Upper lobe of right lung (tissue), 1 donor: ENCODE measurements around the gene AFDN. TPM values are rescaled to one million over a fixed set of nuclear protein-coding genes. Genes with fewer than 3 reads are reported as not detected.

ENCODE experiments used
- ATAC-seq: fragments of 200-7000 bp; cut with Tn5 transposase; one replicate; pipeline ENCODE4 v1.9.1; 2020; ENCODE audit warnings: mild to moderate bottlenecking, moderate library complexity
- DNase-seq: peaks from one replicate; pipeline ENCODE4 v3.0.0-alpha.2; 2020
- H3K27ac ChIP-seq: fragments of 200-600 bp; one replicate; pipeline ENCODE4 v1.8.0; 2022
- H3K27me3 ChIP-seq: fragments of 200-600 bp; one replicate; pipeline ENCODE4 v1.8.0; 2022; ENCODE audit warnings: mild to moderate bottlenecking
- H3K36me3 ChIP-seq: fragments of 200-600 bp; one replicate; pipeline ENCODE4 v1.8.0; 2022
- H3K4me1 ChIP-seq: fragments of 200-600 bp; one replicate; pipeline ENCODE4 v1.8.0; 2022
- H3K4me3 ChIP-seq: fragments of 200-600 bp; one replicate; pipeline ENCODE4 v1.8.0; 2022; ENCODE audit warnings: mild to moderate bottlenecking
- H3K9me3 ChIP-seq: fragments of 200-600 bp; one replicate; pipeline ENCODE4 v1.8.0; 2022
- intact Hi-C: fragments of 100-400 bp; cut with DNase I; formaldehyde crosslinking; loops from one replicate; pipeline ENCODE4 v1.11.0; 2022
- total RNA-seq: library from RNA; stranded (reverse); fragmentation: NEBNext Ultra II Directional; extraction: Animal tissue kit (Norgen Biotek cat#: 25700); gene quantifications from one replicate; pipeline ENCODE4 v1.2.1, GENCODE V29; 2021
- TF ChIP-seq, protein P1 (sequence below): fragments of 200-600 bp; IDR thresholded peaks from one replicate; pipeline ENCODE4 v1.8.0; 2022; ENCODE audit warnings: antibody characterized with exemption
- donor health status: DM: no; HTN: yes; CAD: no; lungs with severe emphysema.

The AFDN gene
- total RNA-seq, 1 donor from 2014 or later: 179 TPM

DNA sequence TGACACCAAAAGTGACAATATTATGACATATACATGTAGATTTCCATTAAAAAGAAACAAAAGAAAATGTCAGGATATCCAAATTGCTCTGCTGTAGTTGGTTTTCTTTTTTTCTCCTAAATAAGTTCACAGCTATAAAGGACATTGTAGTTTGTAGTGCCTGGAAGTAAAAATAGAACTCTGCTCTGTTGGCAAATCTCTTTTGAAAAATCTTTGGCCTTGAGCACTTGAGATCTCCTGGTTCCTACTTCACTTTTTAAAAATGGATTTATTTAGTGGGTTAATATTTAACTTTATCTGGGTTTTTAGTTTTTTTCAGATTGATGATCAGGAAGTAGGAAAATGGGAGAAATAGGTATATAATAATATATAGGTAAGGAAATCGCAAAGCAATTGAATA is 52.9 kb downstream of the AFDN start:
- Histone ChIP-seq H3K9me3 (no peaks in the 10 kb centered on the region), H3K4me1 (no peaks in the 10 kb centered on the region), H3K36me3 (peaks cover 47% of the 10 kb centered on the region), H3K4me3 (no peak overlapping the region), H3K27me3 (no peaks in the 10 kb centered on the region), H3K27ac (no peak overlapping the region)
- TF ChIP-seq, protein P1, sequence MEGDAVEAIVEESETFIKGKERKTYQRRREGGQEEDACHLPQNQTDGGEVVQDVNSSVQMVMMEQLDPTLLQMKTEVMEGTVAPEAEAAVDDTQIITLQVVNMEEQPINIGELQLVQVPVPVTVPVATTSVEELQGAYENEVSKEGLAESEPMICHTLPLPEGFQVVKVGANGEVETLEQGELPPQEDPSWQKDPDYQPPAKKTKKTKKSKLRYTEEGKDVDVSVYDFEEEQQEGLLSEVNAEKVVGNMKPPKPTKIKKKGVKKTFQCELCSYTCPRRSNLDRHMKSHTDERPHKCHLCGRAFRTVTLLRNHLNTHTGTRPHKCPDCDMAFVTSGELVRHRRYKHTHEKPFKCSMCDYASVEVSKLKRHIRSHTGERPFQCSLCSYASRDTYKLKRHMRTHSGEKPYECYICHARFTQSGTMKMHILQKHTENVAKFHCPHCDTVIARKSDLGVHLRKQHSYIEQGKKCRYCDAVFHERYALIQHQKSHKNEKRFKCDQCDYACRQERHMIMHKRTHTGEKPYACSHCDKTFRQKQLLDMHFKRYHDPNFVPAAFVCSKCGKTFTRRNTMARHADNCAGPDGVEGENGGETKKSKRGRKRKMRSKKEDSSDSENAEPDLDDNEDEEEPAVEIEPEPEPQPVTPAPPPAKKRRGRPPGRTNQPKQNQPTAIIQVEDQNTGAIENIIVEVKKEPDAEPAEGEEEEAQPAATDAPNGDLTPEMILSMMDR: no peak
- DNase-seq: no peak
- ATAC-seq: no peak
- intact Hi-C loops: loop anchor here (10.0 kb wide), 1 partner anchor 45 kb away; no protein-coding TSS in a partner anchor

DNA sequence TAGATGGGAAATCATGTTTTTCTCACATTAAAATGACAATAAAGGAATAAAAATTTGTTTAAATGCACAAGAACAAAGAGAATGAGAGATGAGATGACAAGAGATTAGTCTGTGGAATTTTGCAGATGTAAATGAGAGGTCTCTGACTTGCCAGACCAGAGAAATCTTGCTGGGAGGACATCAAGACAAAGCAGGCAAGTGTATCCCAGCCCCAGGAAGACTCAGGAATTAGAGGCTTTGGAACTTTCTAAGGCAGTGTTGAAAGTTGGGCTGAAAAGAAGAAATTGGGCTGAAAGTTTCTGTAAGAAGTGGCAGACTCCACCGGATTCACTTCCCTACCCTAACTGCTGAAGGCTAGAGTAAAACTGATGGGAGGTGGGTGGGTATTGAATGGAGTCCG is 54.6 kb downstream of the AFDN start:
- intact Hi-C loops: loop anchor here (10.0 kb wide), 1 partner anchor 47 kb away; no protein-coding TSS in a partner anchor
- Histone ChIP-seq H3K9me3 (no peaks in the 10 kb centered on the region), H3K4me3 (no peak overlapping the region), H3K27ac (no peak overlapping the region), H3K36me3 (peaks cover 37% of the 10 kb centered on the region), H3K4me1 (no peaks in the 10 kb centered on the region), H3K27me3 (no peaks in the 10 kb centered on the region)
- DNase-seq (no peak), ATAC-seq (no peak)
- TF ChIP-seq, protein P1: no peak

DNA sequence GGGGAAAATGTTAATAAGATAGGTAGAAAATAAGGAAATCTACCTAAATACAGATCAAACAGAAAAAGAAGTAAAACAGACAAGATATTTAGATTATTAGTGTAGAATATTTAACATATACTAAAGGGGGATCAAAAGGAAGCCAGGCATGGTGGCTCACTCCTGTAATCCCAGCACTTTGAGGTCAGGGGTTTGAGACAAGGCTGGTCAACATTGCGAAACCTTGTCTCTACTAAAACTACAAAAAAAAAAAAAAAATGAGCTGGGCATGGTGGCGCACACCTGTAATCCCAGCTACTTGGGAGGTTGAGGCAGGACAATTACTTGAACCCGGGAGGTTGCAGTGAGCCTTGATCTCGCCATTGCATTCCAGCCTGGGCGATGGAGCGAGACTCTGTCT is 55.5 kb downstream of the AFDN start:
- no peak for ATAC-seq
- Histone ChIP-seq H3K36me3 (peaks cover 37% of the 10 kb centered on the region), H3K9me3 (no peaks in the 10 kb centered on the region), H3K4me3 (no peak overlapping the region), H3K4me1 (no peaks in the 10 kb centered on the region), H3K27ac (no peak overlapping the region), H3K27me3 (no peaks in the 10 kb centered on the region)
- intact Hi-C loops: loop anchor here (10.0 kb wide), 1 partner anchor 47 kb away; no protein-coding TSS in a partner anchor
- no peak for DNase-seq
- TF ChIP-seq, protein P1: no peak

DNA sequence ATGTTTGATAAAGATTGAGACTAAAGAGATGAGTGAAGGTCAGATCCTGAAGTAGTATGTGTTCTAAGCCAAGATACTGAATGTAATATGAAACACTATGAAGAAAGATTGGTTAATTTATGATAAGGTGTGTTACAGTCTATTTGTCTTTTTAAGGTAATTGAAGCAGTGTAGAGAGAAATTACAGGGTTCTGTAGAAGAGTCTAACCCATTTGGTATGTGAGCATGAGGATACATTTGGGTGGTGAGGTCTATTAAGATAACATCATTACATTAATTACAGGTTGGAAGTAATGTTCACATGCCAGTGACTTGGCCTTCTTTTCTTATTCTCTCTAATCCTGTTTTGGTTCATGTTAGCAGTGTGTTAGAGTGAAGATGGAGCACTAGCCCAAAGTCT is 61.4 kb downstream of the AFDN start:
- DNase-seq: no peak
- Histone ChIP-seq H3K4me3 (no peak overlapping the region), H3K27me3 (no peaks in the 10 kb centered on the region), H3K4me1 (no peaks in the 10 kb centered on the region), H3K27ac (no peak overlapping the region), H3K9me3 (no peaks in the 10 kb centered on the region), H3K36me3 (peaks cover 33% of the 10 kb centered on the region)
- ATAC-seq: no peak
- TF ChIP-seq, protein P1: no peak
- intact Hi-C loops: loop anchor here (10.0 kb wide), 1 partner anchor 53 kb away; no protein-coding TSS in a partner anchor

DNA sequence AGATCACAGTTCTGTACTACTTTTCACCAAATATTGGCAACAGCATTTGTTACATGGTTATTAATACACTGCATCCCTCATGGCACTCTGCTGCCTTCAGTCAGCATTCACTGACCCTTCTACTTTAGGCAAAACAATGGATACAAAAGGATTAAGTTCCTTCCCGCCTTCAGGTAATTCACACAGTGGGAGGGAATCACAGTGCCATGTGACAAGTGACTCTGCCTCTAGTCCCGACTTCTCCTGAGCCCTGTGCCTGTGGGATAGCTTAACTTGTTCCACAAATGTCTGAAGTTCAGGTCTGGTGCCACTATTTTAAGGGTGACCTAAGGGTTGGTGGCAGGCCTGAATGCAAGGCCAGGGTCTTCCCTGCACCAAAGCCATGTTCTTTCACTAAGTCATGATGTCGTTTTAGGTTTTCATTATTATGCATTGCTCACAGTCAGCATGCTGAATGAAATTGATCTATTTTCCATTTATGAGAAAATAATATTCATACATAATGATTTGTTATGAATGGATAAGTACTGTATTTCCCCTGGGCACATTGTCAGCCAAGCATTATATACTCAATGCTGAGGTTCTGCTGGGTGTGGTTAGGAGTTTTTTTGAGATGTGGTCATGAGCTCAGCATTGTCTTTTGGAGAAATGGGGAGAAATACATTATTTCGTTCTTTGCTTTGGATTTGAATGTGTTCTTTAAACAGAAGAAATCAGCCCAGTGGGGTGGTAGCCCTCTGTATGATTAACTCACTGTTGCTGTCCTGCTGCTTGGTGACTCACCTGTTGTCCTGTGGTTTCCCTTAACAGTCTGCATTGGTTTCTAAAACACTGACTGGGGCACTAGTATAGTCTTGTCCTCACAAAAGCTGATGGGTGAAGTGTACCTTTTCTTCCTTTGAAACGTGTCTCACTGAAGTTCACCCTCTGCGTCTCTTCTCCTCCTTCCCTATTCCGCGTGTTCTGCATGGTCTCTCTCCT is 66.4 kb downstream of the AFDN start:
- TF ChIP-seq, protein P1: no peak
- H3K27ac ChIP-seq: no peak overlapping the region
- no peak for DNase-seq
- H3K4me1 ChIP-seq: no peaks in the 10 kb centered on the region
- no peak overlapping the region for H3K4me3 ChIP-seq
- no peak for ATAC-seq
- H3K36me3 ChIP-seq: peaks cover 30% of the 10 kb centered on the region
- H3K9me3 ChIP-seq: no peaks in the 10 kb centered on the region
- intact Hi-C loops: no loop called here
- no peaks in the 10 kb centered on the region for H3K27me3 ChIP-seq
